Breast epithelium (tissue), 3 donors: ENCODE results near the gene PDCD4.

Source experiments
- POLR2AphosphoS5 ChIP-seq, 3 donors: sonication (generic); formaldehyde crosslinking; IDR thresholded peaks; one replicate each; pipeline ENCODE4 v1.6.1; 2017; ENCODE audit warnings: antibody characterized with exemption in 3 of 3
- TF ChIP-seq, protein P1 (sequence below), 3 donors: fragments of 450-650 bp; IDR thresholded peaks; one replicate each; pipeline ENCODE4 v1.5.1; 2016 to 2017; ENCODE audit warnings: antibody characterized with exemption in 3 of 3, mild to moderate bottlenecking in 3 of 3, moderate library complexity in 3 of 3

DNA sequence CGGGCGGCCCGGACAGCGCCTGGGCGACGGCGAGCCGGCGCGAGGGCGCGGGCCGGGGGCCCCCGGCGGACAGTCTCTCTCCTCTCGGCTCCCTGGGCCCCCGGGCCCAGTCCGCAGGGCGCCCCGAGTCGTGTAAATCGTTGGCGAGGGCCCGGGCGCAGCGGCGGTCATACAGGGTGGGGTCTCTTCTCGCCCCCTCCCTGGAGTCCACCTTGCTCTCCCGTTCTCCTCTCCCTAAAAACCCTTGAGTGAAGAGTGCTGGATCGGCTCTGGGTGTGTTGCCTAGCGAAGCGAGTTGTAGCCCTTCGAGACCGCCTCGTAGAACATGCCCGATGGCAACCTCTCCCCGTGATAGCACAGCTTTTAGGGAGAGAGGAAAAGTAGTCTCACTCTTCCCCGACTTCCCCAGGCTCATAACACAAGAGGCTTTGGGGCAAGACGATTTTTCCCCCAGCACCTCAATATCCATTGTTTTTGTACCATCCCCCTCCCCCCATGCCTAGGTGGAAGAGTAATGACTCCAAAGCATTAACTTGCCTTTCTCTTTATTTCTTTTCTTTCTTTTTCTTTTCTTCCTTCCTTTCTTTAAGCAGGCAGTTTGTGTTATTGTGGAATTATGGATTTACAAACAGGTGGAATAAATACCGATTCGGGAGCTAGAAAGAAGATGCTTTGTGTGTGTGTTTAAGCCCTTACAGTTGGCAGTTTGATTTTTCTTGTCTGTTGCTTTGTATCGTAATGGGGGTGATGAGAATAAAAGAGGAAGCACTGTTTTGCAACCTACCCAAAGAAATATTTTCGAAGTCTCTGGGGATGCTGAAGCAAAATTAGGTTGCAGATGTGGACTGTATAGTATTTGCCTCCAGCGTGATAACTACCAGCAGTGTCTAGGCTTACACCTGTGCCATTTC lies 48.5 kb downstream of the PDCD4 start:
- TF ChIP-seq, protein P1, sequence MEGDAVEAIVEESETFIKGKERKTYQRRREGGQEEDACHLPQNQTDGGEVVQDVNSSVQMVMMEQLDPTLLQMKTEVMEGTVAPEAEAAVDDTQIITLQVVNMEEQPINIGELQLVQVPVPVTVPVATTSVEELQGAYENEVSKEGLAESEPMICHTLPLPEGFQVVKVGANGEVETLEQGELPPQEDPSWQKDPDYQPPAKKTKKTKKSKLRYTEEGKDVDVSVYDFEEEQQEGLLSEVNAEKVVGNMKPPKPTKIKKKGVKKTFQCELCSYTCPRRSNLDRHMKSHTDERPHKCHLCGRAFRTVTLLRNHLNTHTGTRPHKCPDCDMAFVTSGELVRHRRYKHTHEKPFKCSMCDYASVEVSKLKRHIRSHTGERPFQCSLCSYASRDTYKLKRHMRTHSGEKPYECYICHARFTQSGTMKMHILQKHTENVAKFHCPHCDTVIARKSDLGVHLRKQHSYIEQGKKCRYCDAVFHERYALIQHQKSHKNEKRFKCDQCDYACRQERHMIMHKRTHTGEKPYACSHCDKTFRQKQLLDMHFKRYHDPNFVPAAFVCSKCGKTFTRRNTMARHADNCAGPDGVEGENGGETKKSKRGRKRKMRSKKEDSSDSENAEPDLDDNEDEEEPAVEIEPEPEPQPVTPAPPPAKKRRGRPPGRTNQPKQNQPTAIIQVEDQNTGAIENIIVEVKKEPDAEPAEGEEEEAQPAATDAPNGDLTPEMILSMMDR (IDR thresholded peaks at IDR 0.05), result no peak
- TF ChIP-seq POLR2AphosphoS5 (IDR thresholded peaks at IDR 0.05), result peak in 1 of 3 donors; percentile 18
